Ovary (tissue), 3 donors: ENCODE measurements around the gene MRPL11.

ENCODE experiments used
- CTCF ChIP-seq, 3 donors: fragments of 450-650 bp in 2 of 3; fragments of 200-600 bp in 1 of 3; IDR thresholded peaks; one replicate each; pipeline versions ENCODE4 v1.5.1 to v1.8.0; 2016 to 2022; ENCODE audit warnings: antibody characterized with exemption in 3 of 3, mild to moderate bottlenecking in 1 of 3
- EP300 ChIP-seq: sonication (generic); formaldehyde crosslinking; IDR thresholded peaks from one replicate; pipeline ENCODE4 v1.6.1; 2017; ENCODE audit warnings: antibody characterized with exemption
- POLR2A ChIP-seq: fragments of 450-650 bp; IDR thresholded peaks from one replicate; pipeline ENCODE4 v1.6.1; 2017; ENCODE audit warnings: antibody characterized with exemption, mild to moderate bottlenecking, moderate library complexity
- donor health status: DM: no; HTN: no; CAD: no.

- TF ChIP-seq CTCF (IDR thresholded peaks at IDR 0.05) (no peak), POLR2A (no peak), EP300 (no peak)
Observed at GRCh38 chr11:66464916-66465315, 26.3 kb upstream of the MRPL11 start.
